GM18526 (cell line): ENCODE data around the gene PAQR6.

Experiments
- POLR2A ChIP-seq: IDR thresholded peaks from 3 replicates; pipeline ENCODE4 v1.6.1; 2011; ENCODE audit not compliant: insufficient read length; ENCODE audit errors: extremely low read depth

Gene PAQR6, protein sequence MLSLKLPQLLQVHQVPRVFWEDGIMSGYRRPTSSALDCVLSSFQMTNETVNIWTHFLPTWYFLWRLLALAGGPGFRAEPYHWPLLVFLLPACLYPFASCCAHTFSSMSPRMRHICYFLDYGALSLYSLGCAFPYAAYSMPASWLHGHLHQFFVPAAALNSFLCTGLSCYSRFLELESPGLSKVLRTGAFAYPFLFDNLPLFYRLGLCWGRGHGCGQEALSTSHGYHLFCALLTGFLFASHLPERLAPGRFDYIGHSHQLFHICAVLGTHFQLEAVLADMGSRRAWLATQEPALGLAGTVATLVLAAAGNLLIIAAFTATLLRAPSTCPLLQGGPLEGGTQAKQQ

DNA sequence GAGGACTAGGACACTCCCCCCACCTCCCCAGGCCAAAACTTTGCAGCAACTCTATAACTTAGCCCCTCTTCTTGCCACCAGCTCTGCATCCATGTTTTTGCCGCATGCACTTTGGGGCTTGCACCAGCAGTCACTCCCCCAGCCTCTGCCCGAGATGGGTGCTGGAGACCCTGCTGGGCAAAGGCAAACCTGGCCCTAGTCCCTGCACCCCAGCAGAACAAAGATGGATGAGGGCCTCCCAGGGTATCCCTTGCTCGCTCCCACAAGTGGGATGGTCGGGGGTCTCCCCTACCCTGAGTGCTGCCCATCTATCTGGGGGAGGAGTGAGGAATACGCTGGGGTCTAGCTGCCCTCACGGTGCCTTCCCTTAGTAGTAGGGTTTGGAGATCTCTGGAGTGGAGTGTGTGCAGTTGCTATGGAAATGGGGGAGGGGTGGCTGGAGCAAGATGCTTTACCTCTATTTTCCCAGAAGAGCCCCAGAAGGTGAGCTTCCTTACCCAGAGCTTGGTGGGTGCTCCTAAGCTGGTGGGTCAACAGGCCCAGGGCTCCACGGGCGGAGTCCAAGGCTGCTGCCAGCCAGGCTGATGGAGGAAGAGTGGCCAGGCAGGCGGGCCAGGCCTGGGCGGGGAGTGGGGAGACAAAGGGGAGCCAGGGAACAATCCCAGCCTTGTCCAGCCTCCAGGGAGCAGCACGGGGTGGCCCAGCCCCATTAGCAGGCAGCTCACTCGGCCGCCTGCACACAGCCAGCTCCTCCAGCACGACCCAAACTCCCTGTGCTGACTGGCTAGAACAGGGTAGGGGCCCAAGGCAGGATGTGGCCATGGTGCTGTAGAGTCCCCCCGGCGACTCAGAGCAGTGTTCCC, at the start of gene PAQR6:
Gene PAQR6, minus strand, starts transcription at position 597 of the 863 bp plus-strand sequence. CDS start 1,325 bp downstream, outside the sequence.
- TF ChIP-seq POLR2A, result no peak

DNA sequence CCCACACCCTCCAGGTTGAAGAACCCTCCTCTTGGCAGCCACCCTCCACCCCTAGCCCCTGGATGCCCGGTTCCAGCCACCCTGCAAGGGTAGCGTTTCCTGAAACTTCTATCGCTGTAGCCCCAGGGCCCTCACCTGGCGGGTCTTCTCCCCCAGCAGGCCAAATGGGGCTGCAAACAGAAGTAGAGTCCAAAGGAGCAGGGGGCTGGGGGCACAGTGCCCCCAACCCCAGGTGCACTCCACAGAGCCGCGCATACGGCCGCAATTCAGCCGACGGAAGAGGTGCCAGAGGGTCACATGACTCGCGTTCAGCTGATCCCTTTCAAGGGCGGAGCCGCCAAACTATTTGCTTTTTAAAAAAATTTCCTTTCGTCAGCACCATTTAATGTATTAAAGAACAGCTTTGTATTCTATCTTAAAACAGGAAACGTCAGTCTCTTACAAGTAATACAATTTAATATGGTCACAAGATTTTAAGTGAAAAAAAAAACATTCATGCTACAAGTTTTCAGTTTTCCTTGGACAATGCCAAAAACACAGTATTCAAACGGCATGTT, 47.6 kb upstream of the PAQR6 start, which contains the start of gene GLMP:
Gene GLMP, minus strand, starts transcription at position 289 of the 557 bp plus-strand sequence. Its CDS starts 34 bp downstream, at position 255.
- peak; percentile 61 for TF ChIP-seq POLR2A

DNA sequence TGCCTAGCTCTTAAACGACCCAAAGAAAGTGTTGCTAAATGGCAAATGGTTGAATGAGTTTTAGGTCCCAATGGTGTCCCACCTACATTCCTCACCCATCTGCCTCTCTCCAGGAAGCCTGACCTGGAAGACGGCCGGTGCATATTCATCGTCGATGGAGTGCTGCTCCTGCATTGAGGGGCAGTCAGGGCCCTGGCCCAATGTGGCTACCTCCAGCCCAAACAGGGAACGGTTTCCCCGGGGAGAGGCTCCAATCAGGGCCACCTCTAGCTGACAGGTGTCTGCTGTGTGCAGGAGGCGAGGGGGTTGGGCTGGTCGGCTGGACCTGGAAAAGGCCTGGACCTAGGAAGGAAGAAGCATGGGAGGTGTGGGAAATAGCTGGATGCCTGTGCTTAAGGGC, 46.0 kb upstream of the PAQR6 start:
- no peak for TF ChIP-seq POLR2A

DNA sequence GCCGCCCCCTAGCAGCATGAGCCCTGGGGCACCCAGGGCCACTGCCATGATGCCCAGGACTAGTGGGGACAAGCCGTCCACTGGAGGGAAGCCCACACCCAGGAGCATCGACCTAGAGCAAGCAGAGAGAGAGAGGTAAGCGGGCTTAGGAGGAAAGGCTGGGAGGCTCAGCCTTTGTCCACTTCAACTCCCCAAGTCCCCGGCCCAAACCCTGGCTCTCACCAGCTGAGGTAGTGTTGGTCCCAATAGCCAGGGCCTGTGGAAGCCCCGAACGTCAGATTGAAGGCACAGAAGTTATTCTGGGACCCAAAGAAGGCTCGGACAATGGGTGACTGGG, 45.2 kb upstream of the PAQR6 start:
- TF ChIP-seq POLR2A, result no peak

DNA sequence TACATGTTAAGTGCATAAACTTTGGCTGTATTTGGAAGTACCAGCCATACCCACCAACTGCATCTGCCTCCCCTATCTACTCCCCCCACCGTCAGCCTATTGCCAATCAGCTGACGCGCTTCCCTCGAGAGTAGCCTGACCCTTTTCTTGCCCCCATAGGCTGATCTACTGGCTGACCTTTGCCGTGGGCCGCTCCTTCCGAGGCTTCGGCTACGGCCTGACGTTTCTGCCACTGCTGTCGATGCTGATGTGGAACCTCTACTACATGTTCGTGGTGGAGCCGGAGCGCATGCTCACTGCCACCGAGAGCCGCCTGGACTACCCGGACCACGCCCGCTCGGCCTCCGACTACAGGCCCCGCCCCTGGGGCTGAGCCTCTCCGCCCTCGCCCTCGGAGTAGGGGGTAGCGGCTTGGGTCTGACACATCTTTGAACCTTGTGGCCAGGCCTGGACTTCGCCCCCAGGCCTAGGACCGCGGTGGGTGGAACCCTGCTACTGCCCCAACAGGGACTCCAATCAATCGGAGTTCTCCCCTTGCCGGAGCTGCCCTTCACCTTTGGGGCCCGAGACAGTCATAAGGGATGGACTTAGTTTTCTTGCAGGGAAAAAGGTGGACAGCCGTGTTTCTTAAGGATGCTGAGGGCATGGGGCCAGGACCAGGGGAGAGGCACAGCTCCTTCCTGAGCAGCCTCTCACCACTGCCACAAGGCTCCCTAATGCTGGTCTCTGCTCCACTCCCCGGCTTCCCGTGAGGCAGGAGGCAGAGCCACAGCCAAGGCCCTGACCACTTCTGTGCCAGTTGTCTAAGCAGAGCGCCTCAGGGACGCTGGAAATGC, 43.6 kb upstream of the PAQR6 start:
- TF ChIP-seq POLR2A, result no peak

DNA sequence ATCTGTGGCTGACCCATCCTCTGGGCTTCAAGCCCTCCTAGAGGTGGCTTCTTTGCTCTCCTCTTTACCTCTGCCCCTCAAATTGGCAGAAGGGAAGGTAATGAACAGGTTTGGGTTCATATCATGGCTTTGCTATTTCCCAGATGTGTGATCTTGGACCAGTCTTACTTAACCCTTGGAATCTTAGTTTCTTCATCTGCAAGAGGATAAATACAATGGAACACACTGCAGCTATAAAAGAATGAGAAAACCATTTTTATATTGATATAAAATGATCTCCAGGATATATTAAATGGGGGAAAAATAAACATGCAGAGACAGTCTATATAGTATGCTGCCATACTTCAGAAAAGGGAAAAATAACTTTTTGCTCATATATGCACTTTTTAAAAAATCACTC, 42.0 kb upstream of the PAQR6 start:
- no peak for TF ChIP-seq POLR2A

DNA sequence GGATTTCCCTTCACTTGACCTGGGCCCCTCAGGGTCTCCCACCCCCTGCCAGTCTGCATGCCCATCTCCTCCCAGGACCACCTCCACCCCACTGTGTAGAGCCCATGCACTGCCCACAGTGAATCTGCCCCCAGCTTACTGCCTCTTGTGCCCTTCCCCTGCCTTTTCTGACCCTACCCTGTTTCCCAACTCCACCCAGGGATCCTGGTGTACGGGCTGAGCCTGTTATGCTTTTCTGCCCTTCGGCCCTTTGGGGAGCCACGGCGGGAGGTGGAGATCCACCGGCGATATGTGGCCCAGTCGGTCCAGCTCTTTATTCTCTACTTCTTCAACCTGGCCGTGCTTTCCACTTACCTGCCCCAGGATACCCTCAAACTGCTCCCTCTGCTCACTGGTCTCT, 38.2 kb upstream of the PAQR6 start:
- no peak for TF ChIP-seq POLR2A

DNA sequence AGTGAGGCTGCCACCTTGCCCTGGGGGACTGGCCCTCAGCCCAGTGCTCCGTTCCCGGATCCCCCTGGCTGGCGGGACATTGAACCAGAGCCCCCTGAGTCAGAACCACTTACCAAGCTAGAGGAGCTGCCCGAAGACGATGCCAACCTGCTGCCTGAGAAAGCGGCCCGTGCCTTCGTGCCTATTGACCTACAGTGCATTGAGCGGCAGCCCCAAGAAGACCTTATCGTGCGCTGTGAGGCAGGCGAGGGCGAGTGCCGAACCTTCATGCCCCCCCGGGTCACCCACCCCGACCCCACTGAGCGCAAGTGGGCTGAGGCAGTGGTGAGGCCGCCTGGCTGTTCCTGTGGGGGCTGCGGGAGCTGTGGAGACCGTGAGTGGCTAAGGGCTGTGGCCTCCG, 37.6 kb upstream of the PAQR6 start:
- TF ChIP-seq POLR2A, result no peak

DNA sequence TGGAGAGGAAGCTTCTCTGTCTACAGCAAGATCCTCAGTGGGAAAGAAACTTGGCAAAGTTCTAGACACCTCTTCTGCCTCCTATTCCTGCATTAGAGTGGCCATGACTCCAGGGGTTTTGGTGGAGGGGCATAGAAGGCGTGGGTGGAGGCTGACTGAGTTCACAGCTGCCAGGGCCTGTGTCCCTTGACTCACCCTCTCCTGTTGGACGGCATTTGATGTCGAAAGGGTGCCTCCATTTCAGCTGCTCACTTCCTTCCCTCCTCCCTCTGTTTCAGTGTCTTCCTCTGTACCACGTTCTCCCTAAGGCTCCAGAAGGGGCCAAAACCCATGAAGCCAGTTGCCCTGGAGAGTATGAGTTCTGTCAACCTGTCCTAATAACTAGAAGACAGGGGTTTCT, 36.9 kb upstream of the PAQR6 start:
- TF ChIP-seq POLR2A, result no peak

DNA sequence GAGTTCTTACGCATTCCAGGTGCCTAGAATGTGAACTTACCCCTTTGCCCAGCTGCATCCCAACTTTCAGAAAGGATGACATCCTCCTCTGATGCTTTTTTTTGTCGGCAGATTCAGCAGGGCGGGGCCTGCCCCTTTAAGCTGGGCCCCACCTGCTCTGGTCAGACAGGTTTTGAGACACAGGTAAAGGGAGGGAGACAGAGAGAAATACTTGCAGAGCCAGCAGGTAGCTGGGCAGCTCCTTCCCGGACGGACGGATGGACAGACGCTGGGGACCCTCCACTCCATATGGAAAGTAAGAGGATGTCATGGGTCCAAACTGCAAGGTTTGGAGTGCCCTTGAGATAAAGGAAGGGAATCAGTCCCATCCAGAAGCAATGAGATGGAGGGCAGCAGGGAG, 36.3 kb upstream of the PAQR6 start, which contains the start of gene TMEM79:
Gene TMEM79, plus strand, starts transcription at position 214 of the 400 bp plus-strand sequence. CDS start 902 bp downstream, outside the sequence.
- TF ChIP-seq POLR2A, result no peak

DNA sequence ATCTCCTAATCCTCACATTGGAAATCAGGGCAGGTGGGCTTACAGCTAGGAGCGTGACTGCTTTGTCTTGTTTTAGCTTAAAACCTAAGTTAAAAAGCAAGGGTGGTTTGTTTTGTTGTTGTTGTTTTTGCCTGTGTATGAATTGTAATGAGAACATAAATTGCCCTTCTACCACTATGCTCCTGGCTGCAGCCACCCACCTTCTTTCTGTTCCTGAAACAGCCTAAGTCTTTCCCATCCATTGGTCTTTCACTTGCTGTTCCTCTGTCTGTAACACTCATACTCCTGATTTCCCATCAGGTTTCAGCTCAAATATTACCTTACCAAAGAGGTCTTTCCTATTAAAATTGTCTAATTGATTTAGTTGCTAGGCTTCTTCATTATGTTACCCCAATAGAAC, 35.7 kb upstream of the PAQR6 start:
- TF ChIP-seq POLR2A, result no peak

DNA sequence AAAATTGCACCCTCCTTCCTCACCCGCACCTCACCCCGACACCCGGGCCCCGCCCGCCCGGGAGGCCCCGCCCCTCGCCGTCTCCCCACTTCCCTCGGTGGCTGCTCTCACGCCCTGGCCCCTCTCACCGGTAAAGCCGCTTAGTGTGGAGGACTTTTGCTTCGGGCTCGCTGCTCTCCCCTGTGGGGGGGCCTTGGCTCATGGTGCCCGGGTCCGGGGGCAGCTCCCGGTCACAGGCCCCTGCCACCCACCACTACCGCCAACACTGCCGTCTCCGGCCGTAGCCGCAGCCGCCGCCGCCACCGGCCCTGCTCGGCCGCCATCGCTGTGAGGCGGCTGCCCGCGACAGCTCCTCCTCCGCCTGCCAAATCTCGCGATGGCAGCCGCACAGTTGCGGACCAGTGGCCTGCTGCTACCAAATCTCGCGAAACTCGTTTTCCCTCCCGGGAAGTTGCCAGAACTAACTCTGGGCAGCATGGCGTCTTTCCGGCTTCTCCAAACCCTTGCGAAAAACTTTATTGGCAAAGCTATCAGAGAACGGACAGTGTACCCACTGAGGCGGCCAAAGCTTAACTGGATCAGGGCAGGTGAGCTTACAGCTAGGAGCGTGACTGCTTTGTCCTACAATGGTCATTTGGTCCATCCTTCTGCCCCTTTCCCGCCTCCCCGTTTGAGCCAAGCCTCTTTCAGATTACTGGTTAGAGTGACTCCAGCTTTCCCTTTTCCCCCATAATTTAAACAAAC, 34.8 kb upstream of the PAQR6 start, which contains the start of gene SMG5:
Gene SMG5, minus strand, starts transcription at position 347 of the 744 bp plus-strand sequence. Its CDS starts 145 bp downstream, at position 202.
- peak; percentile 96 for TF ChIP-seq POLR2A

DNA sequence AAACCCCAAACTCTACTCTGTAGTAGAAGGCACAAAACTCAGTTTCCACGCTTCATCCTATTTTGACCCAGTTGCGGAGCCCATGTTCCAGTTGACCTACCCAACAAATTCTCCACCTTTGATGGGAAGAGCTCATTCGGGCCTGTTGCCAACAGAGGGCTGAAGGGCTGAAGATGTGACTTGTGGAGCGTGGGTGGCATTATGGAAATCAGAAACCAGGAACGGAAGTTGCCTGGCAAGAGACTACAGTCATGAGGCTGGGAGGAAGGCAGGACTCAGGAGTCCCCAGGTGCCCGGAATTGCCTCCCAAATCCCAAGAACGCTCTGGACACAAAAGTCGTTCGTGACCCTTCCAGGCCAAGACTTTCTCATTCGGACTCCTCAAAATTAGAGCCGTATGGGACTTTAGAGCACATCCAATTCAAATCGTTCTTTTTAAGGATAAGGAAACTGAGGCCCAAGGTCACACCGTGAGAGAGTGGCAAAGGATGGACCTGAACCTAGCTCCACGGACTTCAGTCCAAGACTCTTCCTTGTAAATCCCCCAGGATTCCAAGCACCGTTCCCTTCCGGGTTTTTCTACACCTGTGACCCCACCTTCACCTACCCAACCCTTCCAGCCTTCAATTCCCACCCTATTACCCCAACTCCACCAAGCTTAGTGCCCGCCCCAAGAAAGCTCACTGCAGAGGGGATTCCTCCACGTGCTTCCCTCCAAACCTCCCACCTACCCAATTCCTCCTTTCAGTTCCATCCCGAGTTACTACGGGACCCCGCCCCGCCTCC, 34.0 kb upstream of the PAQR6 start:
- TF ChIP-seq POLR2A, result no peak

DNA sequence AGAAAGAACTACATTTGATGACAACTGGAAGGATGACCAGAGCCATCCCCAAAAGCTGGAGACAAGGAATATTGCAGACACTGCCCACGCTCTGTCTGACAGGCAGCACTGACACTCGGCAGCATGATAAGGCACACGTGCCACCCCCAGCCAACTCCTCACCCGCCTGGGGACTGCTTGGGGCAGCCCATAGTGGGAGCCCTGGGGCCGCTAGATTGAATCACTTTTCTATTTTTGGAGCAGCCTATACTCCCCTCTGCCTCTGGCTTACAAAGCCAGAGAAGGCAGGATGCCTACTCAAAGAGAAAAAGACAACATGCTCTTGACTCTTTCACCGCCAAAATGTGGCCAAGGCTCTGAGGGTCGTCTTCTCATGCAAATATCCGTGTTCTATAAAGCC, 33.4 kb upstream of the PAQR6 start:
- no peak for TF ChIP-seq POLR2A

DNA sequence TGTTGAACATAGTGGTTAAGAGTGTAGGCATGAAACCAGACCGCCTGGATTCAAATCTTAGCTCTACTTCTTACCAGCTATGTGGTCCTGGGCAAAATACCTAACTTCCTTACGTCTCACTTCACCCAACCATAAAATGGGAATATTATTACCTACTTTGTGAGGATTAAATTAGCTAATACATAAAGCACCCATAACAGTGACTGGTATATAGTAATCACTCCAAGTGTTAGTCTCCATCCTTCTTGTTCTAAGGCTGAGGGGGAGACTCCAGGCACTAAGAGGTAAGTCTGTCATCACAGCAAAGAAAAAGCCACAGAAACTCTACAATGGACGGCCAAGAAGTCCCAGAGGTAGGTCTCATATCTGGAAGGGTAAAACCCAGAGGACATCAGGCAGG, 32.0 kb upstream of the PAQR6 start:
- TF ChIP-seq POLR2A, result no peak
